Posterior vena cava (tissue), 2 donors: ENCODE data around the gene TLE3. TPM values are rescaled to one million over a fixed set of nuclear protein-coding genes. Genes with fewer than 3 reads are reported as not detected.
"Not testable (repeated sequence)": the region's sequence is repeated elsewhere in the genome, so short reads cannot be mapped to it uniquely, and the experiment has no call there.

Experiments
- DNase-seq: peaks from one replicate; pipeline ENCODE4 v3.0.0-alpha.2; 2020; ENCODE audit warnings: low spot score
- intact Hi-C, 2 donors: fragments of 100-400 bp; cut with DNase I; formaldehyde crosslinking; loops; one replicate each; pipeline versions ENCODE4 v1.14.1 to v1.14.2; 2022 to 2023
- long read RNA-seq, 2 donors: library from polyadenylated mRNA; unstranded; transcript quantifications; one replicate each; pipeline ENCODE4 v2.0.0, GENCODE V29; 2020 to 2021
- total RNA-seq, 2 donors: library from RNA; stranded (reverse); fragmentation: NEBNext Ultra II Directional; extraction: Animal tissue kit (Norgen Biotek cat#: 25700); gene quantifications; one replicate each; pipeline ENCODE4 v1.2.1, GENCODE V29; 2021
- donor health status: DM: yes; HTN: yes; CAD: no.
- donor health status: DM: yes; HTN: yes; CAD: no.

TLE3 gene
- 10 to 100 TPM; 45.5 to 50.9 TPM for total RNA-seq
- long read RNA-seq, donor 1, partial matches to known transcripts, result 2 of 10 reads
- long read RNA-seq, donor 1, other reads (novel, unspliced or antisense), result 8 of 10 reads
- long read RNA-seq, donor 2, partial matches to known transcripts, result 15 of 22 reads
- long read RNA-seq, donor 2, other reads (novel, unspliced or antisense), result 7 of 22 reads

DNA sequence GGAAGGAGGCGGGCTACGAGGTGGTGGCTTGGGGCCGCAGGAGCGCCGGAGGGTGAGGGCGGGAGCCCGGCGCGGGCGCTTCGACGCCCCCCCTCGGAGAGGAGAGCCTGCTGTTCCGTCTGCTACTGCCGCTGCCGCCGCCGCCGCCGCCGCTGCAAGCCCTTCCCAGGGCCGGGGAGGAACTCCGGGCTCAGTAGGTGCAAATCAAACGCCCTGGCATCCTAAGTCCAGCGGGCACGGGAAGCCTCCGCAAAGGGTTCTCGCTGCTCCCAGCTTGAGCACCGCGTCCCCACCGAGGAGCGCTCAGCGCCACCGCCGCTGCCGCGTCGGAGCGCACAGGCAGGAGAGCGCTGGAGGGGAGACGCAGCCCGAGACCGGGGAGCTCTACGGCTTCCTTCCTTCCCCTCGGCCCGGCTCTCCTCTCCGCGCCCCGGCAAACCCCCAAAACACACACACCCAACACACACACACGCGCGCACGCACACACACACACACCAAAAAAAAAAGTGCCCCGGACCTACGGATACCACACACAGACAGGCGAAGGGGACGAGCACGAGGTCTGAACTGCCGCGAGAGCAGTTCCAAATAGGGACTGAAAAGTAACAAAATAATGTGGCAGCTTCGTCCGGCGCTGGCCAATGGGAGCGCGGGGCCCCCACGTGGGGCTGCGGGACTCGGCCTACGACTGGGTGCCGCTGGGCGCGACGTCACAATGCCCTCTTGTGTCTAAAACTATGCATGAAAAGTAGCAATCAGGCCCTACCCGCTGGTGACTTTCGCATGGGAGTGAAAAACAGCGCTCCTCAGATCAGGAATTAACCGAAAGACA is at the start of gene TLE3:
Gene TLE3 (minus strand): TSS at position 597 of the 832 bp plus-strand sequence. CDS start 1,119 bp downstream, outside the sequence.
- intact Hi-C loops, result loop anchor here in 1 of 2 donors (5.0 kb wide), 1 partner anchor 35 kb away; no protein-coding TSS in a partner anchor
- DNase-seq, result peak; percentile 100

DNA sequence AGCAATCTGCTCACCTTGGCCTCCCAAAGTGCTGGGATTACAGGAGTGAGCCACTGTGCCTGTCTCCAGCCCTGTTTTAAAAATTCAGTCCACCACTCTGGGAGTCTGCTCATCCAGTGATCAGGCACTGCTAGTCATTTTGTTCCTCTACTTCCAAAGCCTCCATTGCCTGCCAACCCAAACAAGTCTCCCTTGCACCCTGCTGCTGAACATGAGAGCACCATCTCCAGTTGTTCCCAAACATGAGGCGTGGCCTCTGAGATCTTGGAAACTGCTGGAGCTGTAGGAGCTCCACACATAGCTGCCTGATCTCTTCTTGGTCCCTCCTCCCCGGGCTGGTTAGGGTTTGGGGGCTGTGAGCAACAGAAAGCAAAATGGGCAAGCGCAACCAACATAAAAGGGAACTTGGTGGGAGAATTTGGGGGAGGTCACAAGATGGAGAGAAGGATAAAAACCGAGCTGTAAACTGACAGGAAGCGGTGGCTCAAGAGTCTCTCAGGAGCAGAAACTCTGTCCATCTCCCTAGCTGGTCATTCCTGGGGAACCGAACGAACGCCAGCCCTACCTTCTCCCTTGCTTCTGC is 49.6 kb upstream of the TLE3 start:
- DNase-seq, result peak; percentile 62
- intact Hi-C loops, result loop anchor here in 1 of 2 donors (5.0 kb wide), 1 partner anchor 675 kb away; no protein-coding TSS in a partner anchor

DNA sequence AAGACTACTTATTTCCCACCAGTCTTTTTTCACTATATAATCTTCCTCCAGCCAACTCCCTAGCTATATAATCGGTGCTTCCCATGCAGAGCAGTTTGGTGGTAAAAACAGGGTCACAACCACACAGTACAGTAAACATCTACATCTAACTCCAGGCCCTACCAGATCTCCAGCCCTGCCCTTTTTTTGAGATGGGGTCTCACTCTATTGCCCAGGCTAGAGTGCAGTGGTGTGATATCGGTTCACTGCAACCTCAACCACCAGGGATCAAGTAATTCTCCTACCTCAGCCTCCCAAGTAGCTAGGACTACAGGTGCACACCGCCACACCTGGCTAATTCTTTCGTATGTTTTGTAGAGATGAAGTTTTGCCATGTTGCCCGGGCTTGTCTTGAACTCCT is 49.1 kb upstream of the TLE3 start:
- intact Hi-C loops, result loop anchor here in 1 of 2 donors (5.0 kb wide), 1 partner anchor 674 kb away; no protein-coding TSS in a partner anchor
- no peak for DNase-seq

DNA sequence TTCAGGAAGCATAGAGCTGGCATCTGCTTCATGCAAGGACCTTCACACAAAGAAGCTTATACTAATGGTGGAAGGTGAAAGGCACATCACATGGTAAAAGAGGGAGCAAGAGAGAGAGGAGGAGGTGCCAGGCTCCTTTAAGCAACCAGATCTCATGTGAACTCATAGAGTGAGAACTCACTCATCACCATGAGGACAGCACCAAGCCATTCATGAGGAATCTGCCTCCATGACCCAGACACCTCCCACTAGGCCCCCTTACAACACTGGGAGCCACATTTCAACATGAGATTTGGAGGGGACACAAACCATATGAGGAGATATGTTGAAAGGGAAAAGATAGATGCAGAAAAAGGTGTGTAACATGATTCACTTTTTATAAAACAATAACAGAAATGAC is 48.4 kb upstream of the TLE3 start:
- intact Hi-C loops, result loop anchor here in 1 of 2 donors (5.0 kb wide), 1 partner anchor 674 kb away; no protein-coding TSS in a partner anchor
- DNase-seq, result no peak

DNA sequence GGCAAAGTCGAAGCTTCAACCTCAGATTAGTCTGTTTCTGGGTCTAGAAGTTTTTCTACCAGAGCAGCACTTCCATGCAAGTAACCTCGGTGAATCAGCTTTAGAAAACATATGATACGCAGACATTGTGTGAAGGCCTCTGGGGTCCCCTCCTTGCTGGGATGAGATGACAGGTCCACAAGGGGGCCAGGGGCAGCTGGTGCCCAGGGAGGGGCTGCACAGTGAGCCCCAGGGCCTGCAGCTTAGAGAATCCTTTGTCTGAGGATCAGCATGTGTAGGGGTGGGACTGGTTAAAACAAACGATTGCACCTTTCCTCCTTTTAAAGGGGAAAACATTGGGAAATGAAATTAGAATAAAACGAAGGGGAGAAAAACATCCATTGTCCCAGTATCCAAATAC is 47.5 kb upstream of the TLE3 start:
- peak; percentile 50 for DNase-seq
- intact Hi-C loops, result loop anchor here in 1 of 2 donors (5.0 kb wide), 1 partner anchor 673 kb away; no protein-coding TSS in a partner anchor

DNA sequence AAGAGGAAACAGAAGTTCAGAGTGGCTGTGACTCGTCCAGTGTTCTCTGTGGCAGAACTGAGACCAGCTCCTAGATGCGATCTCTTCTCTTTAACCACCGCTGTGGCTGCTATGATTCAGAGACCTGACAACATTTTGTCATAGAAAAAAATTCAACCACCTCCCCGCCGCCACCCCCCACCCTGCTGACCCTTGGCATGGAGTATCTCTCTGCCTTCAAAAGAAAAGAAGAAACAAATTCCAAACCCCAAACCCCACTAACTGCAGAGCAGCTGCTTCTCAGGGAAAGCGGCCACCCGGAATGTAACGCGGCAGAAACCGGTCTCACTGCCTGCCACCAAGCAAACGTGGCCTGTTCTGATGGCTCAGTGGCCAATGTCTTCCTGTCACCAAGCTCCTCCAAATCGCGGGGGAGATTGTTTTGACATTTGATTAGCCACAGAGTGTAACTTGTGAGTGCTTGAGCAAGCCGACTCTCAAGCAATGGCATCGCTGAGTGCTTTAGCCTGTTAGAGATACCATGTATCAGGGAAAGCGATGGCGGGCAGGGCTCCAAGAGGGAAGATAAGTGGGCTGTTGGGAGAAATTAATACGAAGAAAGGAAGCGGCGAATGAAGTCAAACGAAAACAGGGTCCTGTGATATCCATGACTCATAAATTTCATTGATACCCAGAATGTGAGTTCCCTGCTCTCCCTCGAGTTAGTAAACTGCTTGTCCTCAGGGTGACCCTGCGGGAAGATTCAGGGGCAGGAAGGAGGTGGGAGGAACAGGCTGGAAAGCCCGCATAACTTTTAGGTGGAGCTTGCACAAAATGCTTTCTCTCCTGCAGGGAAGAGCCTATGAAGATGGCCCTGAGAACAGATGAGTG is 44.8 kb upstream of the TLE3 start:
- DNase-seq, result peak; percentile 78
- intact Hi-C loops, result no loop called here

DNA sequence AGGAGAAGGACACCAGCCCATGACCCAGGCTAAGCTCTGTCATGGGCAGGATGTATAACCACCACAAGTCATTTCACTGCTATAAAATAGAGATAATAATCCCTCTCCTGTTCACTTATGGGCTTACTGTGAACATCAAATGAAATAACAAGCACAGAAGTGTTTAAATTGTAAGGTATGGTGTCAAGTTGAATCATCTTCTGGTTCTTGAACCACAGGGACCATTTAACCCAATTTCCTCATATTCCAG is 44.3 kb upstream of the TLE3 start:
- intact Hi-C loops, result no loop called here
- DNase-seq, result no peak

DNA sequence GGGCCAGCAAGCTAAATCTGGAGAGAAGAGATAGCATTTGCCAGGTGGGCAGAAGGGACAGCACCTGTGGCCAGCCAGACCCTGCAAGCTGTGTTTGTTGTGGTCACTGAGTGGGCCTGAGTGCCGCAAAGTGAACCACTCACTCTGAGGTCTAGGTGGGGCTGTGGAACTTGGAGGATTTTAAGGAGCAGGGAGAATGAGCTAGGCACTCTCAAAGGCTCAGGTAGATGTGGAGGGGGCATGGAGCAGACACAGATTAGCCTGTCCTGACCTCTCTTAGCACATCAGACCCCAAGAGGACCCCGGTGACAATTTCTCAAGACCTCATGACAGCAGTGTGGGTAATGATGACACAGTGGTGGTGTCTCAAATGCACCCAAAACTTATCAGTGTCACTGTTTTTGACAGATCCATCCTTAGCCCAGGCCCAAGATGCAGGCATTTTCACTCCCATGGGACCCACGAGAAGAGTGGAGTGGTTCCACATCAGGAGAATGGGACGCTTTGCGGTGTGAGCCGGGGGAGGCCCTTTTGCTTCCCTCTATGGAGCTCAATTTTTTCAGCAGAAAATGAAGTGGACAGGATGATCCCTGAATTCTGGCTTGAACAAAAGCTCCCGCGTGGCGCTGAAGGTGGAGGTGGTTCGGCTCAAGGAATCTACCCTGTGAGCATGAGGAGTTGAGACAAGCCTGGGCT is 43.8 kb upstream of the TLE3 start:
- intact Hi-C loops, result no loop called here

DNA sequence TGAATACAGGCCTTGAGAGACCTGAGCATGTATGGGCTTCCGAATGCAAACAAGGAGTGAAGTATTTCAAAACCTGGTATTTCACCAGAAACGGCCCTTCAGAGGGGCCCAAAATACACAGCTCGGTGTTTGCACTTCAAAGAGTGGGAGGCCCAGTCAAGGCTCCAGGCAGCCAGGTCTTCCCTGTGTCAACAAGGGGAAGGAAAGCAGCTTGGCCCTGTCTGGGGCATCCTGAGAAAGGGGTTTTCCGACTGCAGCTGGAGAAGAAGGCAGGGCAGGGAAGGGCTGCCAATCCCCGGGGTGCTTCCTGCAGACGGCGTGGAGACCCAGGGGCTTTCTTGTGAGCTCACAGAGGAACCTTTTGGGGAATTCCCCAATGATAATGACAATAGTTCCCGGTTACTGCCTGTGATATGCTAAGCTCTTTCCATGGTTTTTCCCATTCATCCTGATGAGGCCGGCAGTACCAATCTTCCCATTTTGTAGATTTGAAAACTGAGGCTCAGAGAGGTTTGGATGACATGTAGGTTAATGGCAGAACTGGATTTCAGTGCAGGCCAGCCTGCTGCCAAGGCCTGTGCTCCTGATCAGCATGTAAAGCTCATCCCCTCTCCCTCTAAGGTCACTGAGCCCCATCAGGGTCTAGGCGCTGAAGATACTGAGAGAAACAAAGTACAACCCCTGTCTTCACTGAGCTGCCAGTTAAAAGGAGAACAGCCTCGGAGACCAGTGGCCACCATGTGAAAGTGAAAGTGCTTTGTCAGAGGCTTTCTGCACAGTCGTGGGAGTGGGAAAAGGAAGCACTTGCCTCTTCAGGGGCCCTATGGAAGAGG is 43.0 kb upstream of the TLE3 start:
- peak; percentile 70 for DNase-seq

More for the DNA sequence above, 43.8 kb upstream of the TLE3 start:
- peak; percentile 55 for DNase-seq

DNA sequence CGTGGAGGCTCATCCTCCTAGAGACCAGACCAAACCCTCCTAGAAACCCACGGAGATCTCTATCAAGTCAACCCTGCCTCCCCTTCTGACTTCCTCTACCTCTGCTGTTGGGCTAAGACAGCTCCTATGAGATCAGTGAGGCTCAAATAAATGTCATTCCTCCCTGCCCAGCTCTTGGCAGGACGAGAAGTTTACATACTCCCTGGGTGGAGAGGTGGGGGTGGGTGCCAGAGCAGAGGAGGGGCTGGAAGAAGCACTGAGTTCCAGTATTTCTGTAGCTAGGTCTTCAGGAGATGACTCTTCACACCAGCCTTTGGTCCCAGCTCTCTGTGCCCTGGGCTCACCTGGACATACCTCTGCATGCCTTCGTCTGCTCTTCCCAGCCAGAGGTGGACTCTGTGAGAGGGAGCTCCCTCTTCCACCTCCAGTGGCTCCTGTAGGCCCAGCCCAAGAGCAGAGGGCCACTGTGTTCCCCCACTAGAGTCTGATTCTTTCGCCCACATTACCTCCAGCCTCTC is 42.4 kb upstream of the TLE3 start:
- peak; percentile 28 for DNase-seq
- intact Hi-C loops, result no loop called here

More for the DNA sequence above, 43.0 kb upstream of the TLE3 start:
- intact Hi-C loops, result no loop called here

DNA sequence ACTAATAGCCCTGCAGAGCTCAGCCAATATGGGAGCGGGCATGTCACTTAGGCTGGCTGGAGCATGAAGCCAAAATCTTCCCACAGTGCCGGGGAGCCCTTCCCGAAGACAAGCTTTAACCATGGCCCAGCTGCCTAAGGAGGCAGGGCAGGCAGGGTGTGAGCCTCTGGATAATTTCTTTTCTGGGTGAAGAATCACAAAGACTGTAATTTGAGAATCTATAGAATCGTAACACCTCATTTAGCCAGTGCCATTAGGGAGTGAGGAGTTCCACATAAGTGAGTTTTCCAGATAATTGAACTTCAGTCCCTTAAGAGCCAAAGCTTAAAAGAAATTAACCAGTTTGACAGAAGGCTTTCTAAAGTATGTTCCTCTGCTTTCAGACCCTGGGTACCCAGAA is 40.2 kb upstream of the TLE3 start:
- DNase-seq, result peak; percentile 45
- intact Hi-C loops, result loop anchor here in 1 of 2 donors (1.0 kb wide), 1 partner anchor 24 kb away; no protein-coding TSS in a partner anchor

DNA sequence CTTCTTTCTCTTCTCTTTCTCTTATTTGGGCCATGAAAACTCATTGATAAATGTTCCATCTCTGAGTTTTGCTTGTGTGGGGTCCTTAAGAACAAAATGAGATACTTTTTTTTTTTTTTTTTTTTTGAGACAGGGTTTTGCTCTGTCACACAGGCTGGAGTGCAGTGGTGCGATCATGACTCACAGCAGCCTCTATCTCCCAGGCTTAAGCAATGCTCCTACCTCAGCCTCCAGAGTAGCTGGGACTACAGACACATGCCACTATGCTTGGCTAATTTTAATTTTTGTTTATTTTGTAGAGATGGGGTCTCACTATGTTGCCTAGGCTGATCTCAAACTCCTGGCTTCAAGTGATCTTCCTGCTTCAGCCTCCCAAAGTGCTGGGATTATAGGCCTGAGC is 39.3 kb upstream of the TLE3 start:
- DNase-seq, intact Hi-C loops: not testable (repeated sequence)

DNA sequence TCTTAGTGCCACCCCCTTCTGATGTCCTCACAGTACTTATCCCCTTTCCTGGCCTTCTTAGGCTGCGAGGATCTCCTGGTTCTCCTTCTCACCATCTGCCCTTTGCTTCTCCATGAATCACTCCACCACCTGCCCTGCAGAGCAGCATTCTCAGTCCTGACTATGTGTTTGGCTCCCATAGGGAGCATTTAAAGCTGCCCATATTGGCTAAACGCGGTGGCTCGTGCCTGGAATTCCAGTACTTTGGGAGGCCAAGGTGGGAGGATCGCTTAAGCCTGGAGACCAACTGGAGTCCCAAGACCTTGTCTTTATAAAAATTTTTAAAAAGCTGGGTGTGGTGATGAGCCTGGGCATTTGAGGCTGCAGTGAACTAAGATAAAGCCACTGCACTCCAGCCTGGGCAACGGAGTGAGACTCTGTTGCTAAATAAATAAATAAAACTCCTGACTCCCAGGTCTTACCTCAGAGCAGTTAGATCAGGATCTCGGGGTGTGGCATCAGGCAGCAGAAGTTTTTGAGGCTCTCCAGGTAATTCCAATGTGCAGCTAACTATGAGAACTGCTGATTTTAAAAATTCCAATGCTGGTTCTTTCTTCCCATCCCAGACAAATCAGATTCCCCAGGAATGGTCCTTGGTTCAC is 36.2 kb upstream of the TLE3 start:
- intact Hi-C loops, result no loop called here
- no peak for DNase-seq

DNA sequence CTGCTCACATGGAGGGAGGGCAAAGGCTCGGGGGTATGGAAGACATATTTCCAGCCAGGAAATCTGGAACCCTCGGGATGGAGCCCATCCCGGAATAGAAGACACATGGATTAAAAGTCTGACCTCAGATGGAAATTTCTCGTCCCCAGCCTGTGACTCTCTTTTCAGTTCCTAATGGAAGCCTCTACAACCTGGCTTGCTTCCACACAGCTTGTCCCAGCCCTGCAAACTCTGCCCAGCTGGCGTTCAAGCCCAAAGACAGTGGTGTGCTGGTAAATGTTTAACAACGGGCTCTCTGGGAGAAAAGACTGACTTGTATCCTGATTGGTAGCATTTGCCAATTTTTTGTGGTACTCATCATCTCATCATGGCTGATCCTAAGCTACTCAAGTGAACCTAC is 35.6 kb upstream of the TLE3 start:
- intact Hi-C loops, result no loop called here
- no peak for DNase-seq

DNA sequence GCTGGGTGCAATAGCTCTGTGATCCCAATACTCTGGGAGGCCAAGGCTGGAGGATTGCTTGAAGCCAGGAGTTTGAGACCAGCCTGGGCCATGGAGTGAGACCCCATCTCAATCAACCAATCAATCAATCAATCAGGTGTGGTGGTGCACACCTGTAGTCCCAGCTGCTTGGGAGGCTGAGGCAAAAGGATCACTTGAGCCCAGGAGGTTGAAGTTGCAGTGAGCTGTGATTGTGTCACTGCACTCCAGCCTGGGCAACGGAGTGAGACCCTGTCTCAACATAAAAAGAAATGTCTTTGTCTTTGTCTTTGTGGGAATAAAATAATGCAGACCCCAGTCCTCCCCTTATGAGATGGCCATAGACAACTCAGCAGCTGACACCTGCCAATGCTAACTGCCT is 34.9 kb upstream of the TLE3 start:
- intact Hi-C loops, result no loop called here
- no peak for DNase-seq

DNA sequence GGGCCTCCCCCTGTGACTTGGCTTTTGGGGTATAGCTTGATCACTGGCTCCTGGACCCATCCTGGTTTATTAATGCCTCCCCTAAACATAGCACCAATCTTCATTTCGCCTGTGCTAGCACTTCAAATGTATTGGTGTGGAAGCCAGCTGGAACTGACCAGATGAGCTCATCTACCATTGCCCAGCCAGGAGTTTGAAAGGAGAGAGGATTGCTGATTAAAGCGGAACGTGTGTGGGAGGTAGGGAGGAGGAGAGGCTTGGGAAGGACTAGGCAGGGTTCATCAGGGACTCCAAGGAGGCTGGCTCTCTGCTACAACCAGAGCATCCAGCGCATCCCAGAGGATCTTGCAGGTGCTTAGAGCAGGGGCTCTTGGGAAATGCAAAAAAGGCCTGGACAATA is 34.4 kb upstream of the TLE3 start:
- intact Hi-C loops, result no loop called here
- no peak for DNase-seq

DNA sequence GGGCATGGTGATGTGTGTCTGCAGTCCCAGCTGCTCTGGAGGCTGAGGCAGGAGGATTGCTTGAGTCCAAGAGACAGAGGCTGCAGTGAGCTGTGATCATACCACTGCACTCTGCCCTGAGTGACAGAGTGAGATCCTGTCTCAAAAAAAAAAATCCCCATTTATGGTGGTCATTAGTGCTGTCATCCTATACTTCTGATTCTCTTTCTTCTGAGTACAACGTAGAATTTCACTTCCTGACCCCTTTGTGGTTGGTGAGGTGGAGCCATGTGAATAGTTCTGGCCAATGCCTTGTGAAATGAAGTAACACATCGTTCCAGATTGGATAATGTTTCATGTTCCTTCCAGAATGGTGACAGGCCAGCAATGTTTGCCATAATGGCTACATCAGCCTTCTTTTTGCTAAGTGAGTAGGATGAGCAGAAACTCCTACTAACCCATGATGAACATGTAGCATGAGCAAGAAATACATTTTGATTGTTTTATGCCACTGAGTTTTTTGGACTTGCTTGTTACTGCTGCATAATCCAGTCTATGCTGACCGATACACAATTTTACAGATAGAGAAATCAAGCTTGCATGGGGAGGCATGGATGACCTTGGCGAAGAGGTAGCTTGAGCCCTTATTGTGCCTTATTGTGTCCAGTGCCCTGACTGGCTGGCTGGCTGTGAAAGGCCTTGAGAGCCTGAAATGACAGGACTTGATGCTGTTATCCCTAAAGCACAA is 30.9 kb upstream of the TLE3 start:
- no peak for DNase-seq
- intact Hi-C loops, result no loop called here
